ENCODE results near the gene PTGFR. TPM values are rescaled to one million over a fixed set of nuclear protein-coding genes. Genes with fewer than 3 reads are reported as not detected.

PTGFR gene
- total RNA-seq (not detected), polyA plus RNA-seq (not detected)

- H3K27me3 Mint-ChIP-seq: peaks cover 9% of the 10 kb centered on the region
Measured at GRCh38 chr1:78490861-78491450, at the start of gene PTGFR. Gene PTGFR, plus strand, starts transcription at chr1:78490974. Its CDS starts 1,770 bp downstream, at chr1:78492744.

GRCh38 chr1:78441921-78442320, 48.9 kb upstream of the PTGFR start:
- no peak overlapping the region for H3K4me3 Mint-ChIP-seq
- Histone ChIP-seq H3K27me3 (ENCODE audit: control insufficient read depth, insufficient read depth, low read length) (no peaks in the 10 kb centered on the region), H3K9me3 (ENCODE audit: control insufficient read depth in 2 of 2, low read length in 2 of 2) (no peaks in the 10 kb centered on the region), H3K36me3 (ENCODE audit: control insufficient read depth, insufficient read depth, low read length) (no peaks in the 10 kb centered on the region), H3K4me1 (ENCODE audit: control insufficient read depth, insufficient read depth, low read length, poor library complexity, severe bottlenecking) (no peaks in the 10 kb centered on the region), H3K27ac (ENCODE audit: insufficient read depth, low read length, poor library complexity, severe bottlenecking) (no peak overlapping the region), H3K4me3 (ENCODE audit: low read depth, low read length) (no peak overlapping the region)
- H3K9me3 Mint-ChIP-seq: peaks cover 0 to 8% (median 1%) of the 10 kb centered on the region in 7 donors
- DNase-seq (no peak), ATAC-seq (ENCODE audit: low read depth in 2 of 2) (no peak)
- no peaks in the 10 kb centered on the region for H3K4me1 Mint-ChIP-seq
- no peaks in the 10 kb centered on the region for H3K27me3 Mint-ChIP-seq
- no peaks in the 10 kb centered on the region for H3K36me3 Mint-ChIP-seq
- H3K27ac Mint-ChIP-seq: no peak overlapping the region

More at GRCh38 chr1:78490861-78491450, at the start of gene PTGFR:
- DNase-seq: no peak
- H3K4me3 Mint-ChIP-seq: no peak within 1 kb of the TSS
- H3K27ac Mint-ChIP-seq: peak within 1 kb of the TSS in 1 of 3 donors; percentile 50
- H3K4me1 Mint-ChIP-seq: no peaks in the 10 kb centered on the region
- Histone ChIP-seq H3K9me3 (ENCODE audit: control insufficient read depth in 2 of 2, low read length in 2 of 2) (peaks cover 0 to 3% of the 10 kb centered on the region in 2 experiments), H3K4me3 (ENCODE audit: low read depth, low read length) (no peak within 1 kb of the TSS), H3K27ac (ENCODE audit: insufficient read depth, low read length, poor library complexity, severe bottlenecking) (no peak within 1 kb of the TSS), H3K4me1 (ENCODE audit: control insufficient read depth, insufficient read depth, low read length, poor library complexity, severe bottlenecking) (no peaks in the 10 kb centered on the region), H3K27me3 (ENCODE audit: control insufficient read depth, insufficient read depth, low read length) (peaks cover 3% of the 10 kb centered on the region), H3K36me3 (ENCODE audit: control insufficient read depth, insufficient read depth, low read length) (no peaks in the 10 kb centered on the region)
- no peaks in the 10 kb centered on the region for H3K36me3 Mint-ChIP-seq
- peaks cover 0 to 4% (median 0%) of the 10 kb centered on the region in 7 donors for H3K9me3 Mint-ChIP-seq
- peak in 1 of 2 donors; percentile 28 for ATAC-seq (ENCODE audit: low read depth in 2 of 2)

- H3K36me3 Mint-ChIP-seq: no peaks in the 10 kb centered on the region
- ATAC-seq (ENCODE audit: low read depth in 2 of 2) (no peak), DNase-seq (no peak)
- peaks cover 0 to 5% (median 2%) of the 10 kb centered on the region in 7 donors for H3K9me3 Mint-ChIP-seq
- no peaks in the 10 kb centered on the region for H3K36me3 ChIP-seq (ENCODE audit: control insufficient read depth, insufficient read depth, low read length)
- H3K4me3 ChIP-seq (ENCODE audit: low read depth, low read length): no peak overlapping the region
- no peak overlapping the region for H3K4me3 Mint-ChIP-seq
- no peaks in the 10 kb centered on the region for H3K4me1 Mint-ChIP-seq
- no peaks in the 10 kb centered on the region for H3K27me3 ChIP-seq (ENCODE audit: control insufficient read depth, insufficient read depth, low read length)
- H3K4me1 ChIP-seq (ENCODE audit: control insufficient read depth, insufficient read depth, low read length, poor library complexity, severe bottlenecking): no peaks in the 10 kb centered on the region
- no peak overlapping the region for H3K27ac Mint-ChIP-seq
- H3K9me3 ChIP-seq (ENCODE audit: control insufficient read depth in 2 of 2, low read length in 2 of 2): no peaks in the 10 kb centered on the region
- H3K27me3 Mint-ChIP-seq: no peaks in the 10 kb centered on the region
- no peak overlapping the region for H3K27ac ChIP-seq (ENCODE audit: insufficient read depth, low read length, poor library complexity, severe bottlenecking)
Measured at GRCh38 chr1:78447086-78447485, 43.7 kb upstream of the PTGFR start.

- Mint-ChIP-seq H3K4me3 (no peak overlapping the region), H3K27me3 (no peaks in the 10 kb centered on the region), H3K36me3 (no peaks in the 10 kb centered on the region), H3K27ac (no peak overlapping the region), H3K9me3 (peaks cover 5 to 32% (median 10%) of the 10 kb centered on the region in 7 donors), H3K4me1 (no peaks in the 10 kb centered on the region)
- no peak overlapping the region for H3K4me3 ChIP-seq (ENCODE audit: low read depth, low read length)
- no peak overlapping the region for H3K27ac ChIP-seq (ENCODE audit: insufficient read depth, low read length, poor library complexity, severe bottlenecking)
- no peak for ATAC-seq (ENCODE audit: low read depth in 2 of 2)
- no peaks in the 10 kb centered on the region for H3K36me3 ChIP-seq (ENCODE audit: control insufficient read depth, insufficient read depth, low read length)
- no peaks in the 10 kb centered on the region for H3K4me1 ChIP-seq (ENCODE audit: control insufficient read depth, insufficient read depth, low read length, poor library complexity, severe bottlenecking)
- H3K9me3 ChIP-seq (ENCODE audit: control insufficient read depth in 2 of 2, low read length in 2 of 2): peaks cover 4 to 12% of the 10 kb centered on the region in 2 experiments
- DNase-seq: no peak
- no peaks in the 10 kb centered on the region for H3K27me3 ChIP-seq (ENCODE audit: control insufficient read depth, insufficient read depth, low read length)
Measured at GRCh38 chr1:78464449-78464891, 26.3 kb upstream of the PTGFR start.

- H3K27ac ChIP-seq (ENCODE audit: insufficient read depth, low read length, poor library complexity, severe bottlenecking): no peak overlapping the region
- H3K27me3 ChIP-seq (ENCODE audit: control insufficient read depth, insufficient read depth, low read length): no peaks in the 10 kb centered on the region
- DNase-seq (no peak), ATAC-seq (ENCODE audit: low read depth in 2 of 2) (no peak)
- no peaks in the 10 kb centered on the region for H3K4me1 ChIP-seq (ENCODE audit: control insufficient read depth, insufficient read depth, low read length, poor library complexity, severe bottlenecking)
- Mint-ChIP-seq H3K36me3 (no peaks in the 10 kb centered on the region), H3K9me3 (peaks cover 0 to 28% (median 8%) of the 10 kb centered on the region in 7 donors), H3K4me1 (no peaks in the 10 kb centered on the region), H3K27me3 (no peaks in the 10 kb centered on the region), H3K27ac (no peak overlapping the region), H3K4me3 (no peak overlapping the region)
- peaks cover 4 to 12% of the 10 kb centered on the region in 2 experiments for H3K9me3 ChIP-seq (ENCODE audit: control insufficient read depth in 2 of 2, low read length in 2 of 2)
- H3K36me3 ChIP-seq (ENCODE audit: control insufficient read depth, insufficient read depth, low read length): no peaks in the 10 kb centered on the region
- no peak overlapping the region for H3K4me3 ChIP-seq (ENCODE audit: low read depth, low read length)
Measured at GRCh38 chr1:78465143-78465542, 25.6 kb upstream of the PTGFR start.

- no peaks in the 10 kb centered on the region for H3K27me3 ChIP-seq (ENCODE audit: control insufficient read depth, insufficient read depth, low read length)
- no peaks in the 10 kb centered on the region for H3K36me3 ChIP-seq (ENCODE audit: control insufficient read depth, insufficient read depth, low read length)
- ATAC-seq (ENCODE audit: low read depth in 2 of 2): no peak
- Mint-ChIP-seq H3K9me3 (peaks cover 3 to 12% (median 5%) of the 10 kb centered on the region in 7 donors), H3K27me3 (no peaks in the 10 kb centered on the region), H3K4me3 (no peak overlapping the region), H3K27ac (no peak overlapping the region), H3K4me1 (no peaks in the 10 kb centered on the region), H3K36me3 (no peaks in the 10 kb centered on the region)
- no peaks in the 10 kb centered on the region for H3K9me3 ChIP-seq (ENCODE audit: control insufficient read depth in 2 of 2, low read length in 2 of 2)
- no peak overlapping the region for H3K4me3 ChIP-seq (ENCODE audit: low read depth, low read length)
- no peaks in the 10 kb centered on the region for H3K4me1 ChIP-seq (ENCODE audit: control insufficient read depth, insufficient read depth, low read length, poor library complexity, severe bottlenecking)
- DNase-seq: no peak
- H3K27ac ChIP-seq (ENCODE audit: insufficient read depth, low read length, poor library complexity, severe bottlenecking): no peak overlapping the region
Measured at GRCh38 chr1:78468521-78468920, 22.3 kb upstream of the PTGFR start.

GRCh38 chr1:78469576-78469975, 21.2 kb upstream of the PTGFR start:
- no peaks in the 10 kb centered on the region for H3K27me3 ChIP-seq (ENCODE audit: control insufficient read depth, insufficient read depth, low read length)
- H3K27ac ChIP-seq (ENCODE audit: insufficient read depth, low read length, poor library complexity, severe bottlenecking): no peak overlapping the region
- no peaks in the 10 kb centered on the region for H3K36me3 Mint-ChIP-seq
- no peaks in the 10 kb centered on the region for H3K4me1 Mint-ChIP-seq
- no peaks in the 10 kb centered on the region for H3K36me3 ChIP-seq (ENCODE audit: control insufficient read depth, insufficient read depth, low read length)
- no peak overlapping the region for H3K4me3 Mint-ChIP-seq
- H3K27ac Mint-ChIP-seq: no peak overlapping the region
- H3K4me1 ChIP-seq (ENCODE audit: control insufficient read depth, insufficient read depth, low read length, poor library complexity, severe bottlenecking): no peaks in the 10 kb centered on the region
- H3K9me3 ChIP-seq (ENCODE audit: control insufficient read depth in 2 of 2, low read length in 2 of 2): no peaks in the 10 kb centered on the region
- no peaks in the 10 kb centered on the region for H3K27me3 Mint-ChIP-seq
- no peak overlapping the region for H3K4me3 ChIP-seq (ENCODE audit: low read depth, low read length)
- ATAC-seq (ENCODE audit: low read depth in 2 of 2) (no peak), DNase-seq (no peak)
- peaks cover 0 to 9% (median 3%) of the 10 kb centered on the region in 7 donors for H3K9me3 Mint-ChIP-seq
